Midbrain (tissue), 1 donor: ENCODE measurements around the gene MPST.
A peak's percentile ranks its signal among the peaks of the same experiment; 100 is the strongest.
"Not testable (repeated sequence)": the region's sequence is repeated elsewhere in the genome, so short reads cannot be mapped to it uniquely, and the experiment has no call there.

Experiments used
- DNase-seq: peaks from one replicate; lab custom pipeline; 2025; lab: John Stamatoyannopoulos, UW

The MPST gene

DNA sequence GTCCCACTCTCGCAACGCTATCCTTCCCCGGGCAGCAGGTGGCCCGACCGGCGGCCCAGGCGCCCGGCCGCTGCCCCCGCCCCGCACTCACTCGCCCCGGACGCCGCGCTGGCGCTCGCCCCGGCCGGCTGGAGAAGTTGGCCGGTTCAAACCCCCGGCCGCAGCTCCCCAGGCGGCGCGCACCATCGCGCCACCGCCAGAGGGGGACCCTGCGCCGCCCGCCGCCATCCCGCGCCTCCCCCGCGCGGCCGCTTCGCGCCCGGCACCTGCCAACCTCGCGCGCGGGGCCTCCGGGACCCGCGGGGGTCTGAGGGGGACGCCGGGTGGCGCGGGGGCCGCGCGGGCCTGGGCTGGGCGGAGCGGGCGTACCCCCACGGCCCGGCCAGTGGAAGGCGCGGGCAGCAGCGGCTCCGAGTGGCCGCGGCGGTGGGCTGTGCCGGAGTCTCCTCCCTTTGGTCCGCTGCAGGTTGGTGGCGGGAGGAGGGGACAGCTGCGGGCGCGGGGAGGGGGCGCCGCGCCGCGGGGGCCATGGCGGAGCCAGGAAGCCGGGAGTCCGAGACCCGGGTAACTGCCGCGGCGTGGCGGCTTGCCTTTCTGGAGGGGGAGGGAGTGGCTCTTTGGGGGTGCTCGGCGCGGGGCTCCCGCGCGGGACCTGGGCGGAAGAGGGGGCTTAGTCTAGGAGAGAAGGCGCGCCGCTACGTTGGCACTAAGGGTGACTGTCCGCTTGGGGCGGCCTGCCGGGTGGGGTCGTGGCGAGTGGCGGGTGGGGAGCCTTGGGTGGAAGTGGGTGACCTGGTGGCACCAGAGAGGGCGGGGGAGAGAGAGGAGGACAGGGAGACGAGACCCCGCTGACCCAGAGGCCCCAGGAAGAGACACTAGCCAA lies at the start of gene MPST, which contains the start of gene TST:
MPST (plus strand) TSS at position 434 of the 883 bp plus-strand sequence; CDS start at position 529, 95 bp downstream.
TST (minus strand) TSS at position 139 of the 883 bp plus-strand sequence. CDS start 715 bp downstream, outside the sequence.
- peak; percentile 86 for DNase-seq

- DNase-seq = no peak
These were observed 48.0 kb upstream of the MPST start for GRCh38 chr22:36971341-36972125.

GRCh38 chr22:36976606-36977005 lies 42.9 kb upstream of the MPST start:
- DNase-seq = no peak

DNA sequence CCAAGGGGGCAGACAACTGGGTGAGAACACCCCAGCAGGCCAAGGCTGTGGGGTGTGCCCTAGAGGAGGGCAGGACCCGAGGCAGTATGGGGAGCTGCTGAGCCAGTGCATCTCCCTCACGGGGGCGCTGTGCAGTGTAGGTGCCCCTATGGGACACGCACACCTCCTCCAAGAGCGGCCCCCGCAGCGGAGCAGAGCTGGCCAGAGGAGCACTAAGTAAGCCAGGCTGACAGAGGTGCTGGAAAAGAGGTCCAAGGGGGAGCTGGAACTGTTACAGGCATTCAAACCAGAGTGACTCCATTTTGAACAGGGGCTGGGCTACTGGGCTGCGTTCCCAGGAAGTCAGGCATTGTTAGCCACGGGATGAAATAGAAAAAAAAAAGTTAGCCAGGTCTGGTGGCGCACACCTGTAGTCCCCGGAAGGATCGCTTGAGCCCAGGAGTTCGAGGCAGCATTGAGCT lies 42.1 kb upstream of the MPST start:
- peak; percentile 24 for DNase-seq

- DNase-seq = peak; percentile 90
These were observed 41.4 kb upstream of the MPST start for GRCh38 chr22:36977947-36978660.

DNA sequence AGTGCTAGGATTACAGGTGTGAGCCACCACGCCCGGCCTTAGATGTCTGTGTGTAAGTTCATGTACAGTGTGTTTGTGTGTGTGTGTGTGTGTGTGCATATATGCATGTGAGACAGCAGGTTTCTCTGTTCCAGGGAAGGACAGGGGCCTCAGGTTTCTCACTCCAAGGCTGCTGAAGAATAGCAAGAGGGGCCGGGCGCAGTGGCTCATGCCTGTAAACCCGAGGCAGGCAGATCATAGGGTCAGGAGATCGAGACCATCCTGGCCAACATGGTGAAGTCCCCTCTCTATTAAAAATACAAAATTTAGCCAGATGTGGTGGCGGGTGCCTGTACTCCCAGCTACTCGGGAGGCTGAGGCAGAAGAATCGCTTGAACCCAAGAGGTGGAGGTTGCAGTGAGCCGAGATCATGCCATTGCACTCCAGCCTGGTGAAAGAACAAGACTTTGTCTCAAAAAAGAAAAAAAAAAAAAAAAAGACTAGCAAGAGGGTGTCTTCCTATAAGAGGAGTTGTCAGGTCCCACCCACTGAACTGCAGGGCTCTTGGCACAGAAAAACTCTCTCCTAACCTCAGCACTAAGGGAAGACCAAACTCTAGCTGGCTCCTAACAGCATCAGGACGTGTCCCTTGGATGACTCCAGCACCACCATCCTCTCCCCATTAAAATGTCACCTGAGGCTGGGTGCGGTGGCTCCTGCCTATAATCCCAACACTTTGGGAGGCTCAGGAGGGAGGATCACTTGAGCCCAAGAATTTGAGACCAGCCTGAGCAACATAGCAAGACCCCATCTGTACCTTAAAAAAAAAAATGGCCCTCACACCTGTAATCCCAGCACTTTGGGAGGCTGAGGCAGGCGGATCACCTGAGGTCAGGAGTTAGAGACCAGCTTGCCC lies 40.3 kb upstream of the MPST start:
- no peak for DNase-seq

- DNase-seq = no peak
These were observed 38.2 kb upstream of the MPST start for GRCh38 chr22:36981247-36981775.

GRCh38 chr22:36982136-36982535 lies 37.4 kb upstream of the MPST start:
- DNase-seq = no peak

DNA sequence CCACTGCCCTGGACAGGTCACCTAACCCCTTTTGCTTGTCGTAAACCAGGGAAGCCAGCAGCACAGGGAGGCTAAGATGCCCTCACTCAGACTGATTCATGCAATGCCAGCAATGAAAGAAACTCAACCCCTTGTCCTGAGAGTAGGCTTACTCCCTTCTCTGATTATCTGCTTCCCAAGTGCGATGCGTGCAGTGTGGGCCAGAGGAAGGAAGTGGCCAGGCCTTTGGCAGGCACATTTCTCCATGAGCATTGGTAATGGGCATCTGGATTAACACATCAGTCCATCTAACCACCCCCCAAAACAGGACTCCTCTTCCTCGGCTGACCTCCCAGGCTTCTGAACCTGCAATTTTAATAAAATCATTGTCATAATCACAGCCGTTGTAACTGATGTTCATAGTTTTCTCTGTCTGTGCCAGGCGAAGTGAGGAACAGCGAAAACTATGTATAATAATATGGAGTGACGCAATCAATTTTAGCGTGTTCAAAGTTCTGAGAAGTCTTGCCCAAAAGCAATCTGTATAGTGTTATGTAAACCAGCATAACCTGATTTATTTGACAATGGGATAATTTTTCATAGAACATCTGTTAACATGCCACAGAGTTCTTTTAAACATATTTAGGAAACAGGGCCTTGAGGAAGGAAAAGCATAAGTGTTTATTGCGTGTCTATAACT lies 34.2 kb upstream of the MPST start:
- no peak for DNase-seq

DNA sequence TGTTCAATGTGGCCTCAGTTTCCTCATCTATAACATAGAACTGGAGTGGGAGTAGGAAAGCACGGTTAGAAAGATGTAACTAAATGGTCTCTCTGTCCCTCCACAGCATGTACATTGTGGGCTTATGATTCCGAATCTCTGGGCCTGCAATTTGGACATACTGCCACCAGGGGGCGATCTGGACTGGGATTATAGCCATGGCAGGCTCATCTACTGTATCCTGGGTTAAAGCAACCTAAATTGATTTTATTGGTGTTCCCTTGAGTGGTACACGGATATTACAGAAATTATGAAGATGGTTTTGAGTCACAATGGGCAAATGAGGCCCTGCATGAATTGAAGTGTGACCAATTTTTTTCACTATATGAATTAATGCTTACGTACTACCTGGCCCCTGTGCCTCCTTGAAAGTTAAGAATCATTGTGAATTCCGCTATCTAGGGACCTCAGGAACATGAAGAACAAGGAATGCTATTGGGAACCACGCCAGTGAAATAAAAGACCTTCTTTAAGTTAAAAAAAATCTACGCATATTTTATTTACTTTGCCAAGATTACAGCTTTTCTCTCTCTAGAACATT lies 33.2 kb upstream of the MPST start:
- no peak for DNase-seq

GRCh38 chr22:36988075-36988832 lies 31.3 kb upstream of the MPST start:
- no peak for DNase-seq

GRCh38 chr22:36989012-36989411 lies 30.5 kb upstream of the MPST start:
- not testable (repeated sequence) for DNase-seq

DNA sequence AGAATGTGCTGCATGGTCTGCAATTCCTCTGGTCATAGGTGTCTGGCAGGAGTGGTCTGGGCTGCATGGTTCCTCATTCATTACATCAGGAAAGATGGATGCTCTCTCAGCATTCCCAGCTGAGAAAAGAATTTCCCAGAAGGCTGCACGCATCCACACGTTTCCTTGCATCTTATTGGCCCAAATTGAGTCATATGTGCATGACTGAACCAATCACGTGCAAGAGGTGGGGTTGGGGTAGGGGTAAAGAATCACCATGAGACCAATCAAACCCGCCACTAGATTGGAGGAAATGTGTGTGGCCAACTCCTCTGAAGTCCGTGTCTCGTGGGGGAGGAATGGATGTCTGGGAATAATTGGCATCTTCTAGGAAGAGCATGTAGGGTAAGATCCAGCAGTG lies 29.1 kb upstream of the MPST start:
- DNase-seq = no peak

DNA sequence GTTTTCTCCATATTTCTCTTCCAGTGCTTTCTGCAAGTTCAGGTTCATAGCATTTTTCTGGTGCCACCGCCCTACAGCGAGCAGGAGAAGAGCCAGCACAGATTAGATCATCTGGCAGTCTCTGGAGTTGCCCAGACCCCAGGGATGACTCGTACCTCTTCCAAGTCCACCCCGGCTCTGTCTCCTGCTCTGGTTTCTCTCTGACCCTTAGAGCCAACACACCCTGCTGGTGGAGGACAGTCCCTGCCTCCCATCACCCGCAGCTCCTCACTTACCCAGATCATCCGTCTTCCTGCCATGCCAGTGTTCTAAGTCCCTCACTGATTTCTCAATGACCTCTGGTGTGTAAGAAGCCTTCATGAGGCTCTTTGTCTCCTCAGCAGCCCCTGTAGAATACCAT lies 28.3 kb upstream of the MPST start:
- no peak for DNase-seq

DNA sequence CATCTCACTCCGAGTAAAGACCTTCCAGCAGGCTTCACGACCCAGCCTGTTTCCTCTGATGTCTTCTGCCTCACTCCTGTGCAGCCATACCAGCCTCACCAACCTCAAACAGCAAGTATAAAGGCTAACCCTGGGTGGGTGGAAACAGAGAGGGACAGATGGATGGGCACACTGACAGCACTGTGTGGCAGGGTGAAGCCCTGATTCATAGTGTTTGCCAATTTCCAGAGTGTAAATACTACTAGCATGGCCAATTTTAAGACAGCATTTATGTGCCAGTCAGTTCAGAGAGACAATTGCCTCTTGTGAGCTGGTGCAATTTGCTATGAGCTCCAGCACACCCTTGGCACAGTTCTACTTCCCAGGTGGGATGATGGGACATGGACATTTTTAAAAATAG lies 21.8 kb upstream of the MPST start:
- DNase-seq = no peak

GRCh38 chr22:36998620-36999351 lies 20.8 kb upstream of the MPST start:
- no peak for DNase-seq

DNA sequence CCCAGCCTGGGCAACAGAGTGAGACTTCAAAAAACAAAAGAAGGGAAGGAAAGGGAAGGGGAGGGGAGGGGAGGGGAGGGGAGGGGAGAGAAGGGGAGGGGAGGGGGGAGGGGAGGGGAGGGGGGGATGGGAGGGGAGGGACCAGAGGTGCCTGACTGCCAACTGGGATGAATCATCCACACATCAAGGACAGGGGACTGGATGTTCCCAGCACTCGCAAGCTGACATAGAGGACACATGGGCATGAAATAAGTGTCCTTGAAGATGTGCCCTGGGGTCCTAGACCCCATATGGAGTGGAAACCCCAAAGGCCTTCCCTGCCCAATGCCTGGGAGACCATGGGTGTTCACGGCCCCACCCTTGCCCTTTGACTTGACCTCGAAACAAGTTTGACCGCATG lies 20.1 kb upstream of the MPST start:
- no peak for DNase-seq
